Testis (tissue), 2 donors: ENCODE measurements around the gene SLC25A12.

Experiments used
- CTCF ChIP-seq, 3 experiments: fragments of 450-650 bp in 2 of 3; fragments of 200-600 bp in 1 of 3; sonication (generic) in 1 of 3; IDR thresholded peaks; one replicate each; pipeline ENCODE4 v1.5.1; 2016 to 2019; ENCODE audit warnings: antibody characterized with exemption in 3 of 3, mild to moderate bottlenecking in 2 of 3, moderate library complexity in 1 of 3
- POLR2A ChIP-seq: fragments of 450-650 bp; IDR thresholded peaks from one replicate; pipeline ENCODE4 v1.6.1; 2017; ENCODE audit warnings: antibody characterized with exemption, mild to moderate bottlenecking, moderate library complexity

GRCh38 chr2:171742760-171743159, 151.3 kb downstream of the SLC25A12 start:
- no peak for TF ChIP-seq CTCF (IDR thresholded peaks at IDR 0.05)
- TF ChIP-seq POLR2A = no peak
